ENCODE data around the gene CLDN7.
A peak's percentile ranks its signal among the peaks of the same experiment; 100 is the strongest.

Gene CLDN7

GRCh38 chr17:7218166-7218565 is 44.1 kb downstream of the CLDN7 start:
- no peak for DNase-seq

- no peak for DNase-seq
Measured at GRCh38 chr17:7217113-7217987, 44.9 kb downstream of the CLDN7 start.

- no peak for DNase-seq
Measured at GRCh38 chr17:7216242-7217112, 45.8 kb downstream of the CLDN7 start.

- no peak for DNase-seq
Measured at GRCh38 chr17:7215652-7216180, 46.6 kb downstream of the CLDN7 start.

- DNase-seq, result no peak
Measured at GRCh38 chr17:7215136-7215638, 47.1 kb downstream of the CLDN7 start.

GRCh38 chr17:7214300-7215135 is 47.8 kb downstream of the CLDN7 start:
- peak; percentile 99 for DNase-seq

- peak; percentile 68 for DNase-seq
Measured at GRCh38 chr17:7213895-7214299, 48.4 kb downstream of the CLDN7 start.

- DNase-seq, result no peak
Measured at GRCh38 chr17:7211491-7212273, 50.6 kb downstream of the CLDN7 start.

Measured in activated CD4-positive, alpha-beta T cell treated with anti-CD3 and anti-CD28 coated beads, Interleukin-2, Interleukin-6, amounts not matched to agents 100 ng/mL and 50 ng/mL, durations not matched to agents 16 hours and 8 hours (primary cell).